Neuronal stem cell (in vitro differentiated cells): ENCODE results near the gene NOL7.

Experiments used
- DNase-seq: peaks from one replicate; pipeline ENCODE4 v3.0.0-alpha.2; 2013; ENCODE audit warnings: low spot score
- H2AFZ ChIP-seq: one replicate; pipeline ENCODE4 v1.6.1; 2013; ENCODE audit warnings: mild to moderate bottlenecking, low read length, inconsistent platforms
- H2AK5ac ChIP-seq: 2 replicates; pipeline ENCODE4 v1.6.1; 2013; ENCODE audit warnings: low read depth, mild to moderate bottlenecking, inconsistent platforms, low read length, moderate library complexity, mixed read lengths
- H2BK120ac ChIP-seq: 2 replicates; pipeline ENCODE4 v1.6.1; 2013; ENCODE audit warnings: low read depth, mild to moderate bottlenecking, inconsistent platforms, low read length, moderate library complexity, mixed read lengths
- H2BK12ac ChIP-seq: one replicate; pipeline ENCODE4 v1.6.1; 2013; ENCODE audit warnings: low read length, inconsistent platforms
- H2BK15ac ChIP-seq: 2 replicates; pipeline ENCODE4 v1.6.1; 2013; ENCODE audit warnings: mild to moderate bottlenecking, low read length, inconsistent platforms, mixed read lengths
- H2BK5ac ChIP-seq: one replicate; pipeline ENCODE4 v1.6.1; 2013; ENCODE audit warnings: inconsistent platforms, mild to moderate bottlenecking, low read length, moderate library complexity
- H3K14ac ChIP-seq: one replicate; pipeline ENCODE4 v1.6.1; 2013; ENCODE audit warnings: low read length, inconsistent platforms
- H3K18ac ChIP-seq: 2 replicates; pipeline ENCODE4 v1.6.1; 2013; ENCODE audit warnings: low read length, inconsistent platforms
- H3K23ac ChIP-seq: 2 replicates; pipeline ENCODE4 v1.6.1; 2013; ENCODE audit warnings: low read depth, mild to moderate bottlenecking, mixed read lengths, low read length, inconsistent platforms; ENCODE audit not compliant: poor library complexity
- H3K27ac ChIP-seq: replicated peaks from 3 replicates; pipeline ENCODE4 v1.5.1; 2013; ENCODE audit warnings: low read length, inconsistent platforms
- H3K27me3 ChIP-seq, 3 experiments: 2 replicates each; pipeline ENCODE4 v1.6.1; 2013; ENCODE audit warnings: low read length in 3 of 3, mild to moderate bottlenecking in 2 of 3, inconsistent platforms in 1 of 3, low read depth in 1 of 3, mixed read lengths in 1 of 3, moderate library complexity in 1 of 3; ENCODE audit not compliant: control insufficient read depth in 3 of 3, insufficient read depth in 3 of 3
- H3K36me3 ChIP-seq, 2 donors: replicated peaks in 1 of 2; 2 replicates each; pipeline ENCODE4 v1.6.1; 2013; ENCODE audit warnings: low read length in 2 of 2; ENCODE audit not compliant: control insufficient read depth in 2 of 2, insufficient read depth in 2 of 2
- H3K4ac ChIP-seq: 2 replicates; pipeline ENCODE4 v1.6.1; 2013; ENCODE audit warnings: inconsistent platforms, mild to moderate bottlenecking, low read length, moderate library complexity
- H3K4me1 ChIP-seq, 2 donors: 1 replicate in 1 of 2; 2 replicates in 1 of 2; pipeline ENCODE4 v1.6.1; 2013; ENCODE audit warnings: low read length in 2 of 2, low read depth in 1 of 2; ENCODE audit not compliant: control insufficient read depth in 2 of 2, insufficient read depth in 1 of 2
- H3K4me2 ChIP-seq: one replicate; pipeline ENCODE4 v1.6.1; 2013; ENCODE audit warnings: mild to moderate bottlenecking, low read length, inconsistent platforms; ENCODE audit not compliant: insufficient read depth, poor library complexity, severe bottlenecking
- H3K4me3 ChIP-seq, 2 donors: 2 replicates each; pipeline ENCODE4 v1.5.1; 2013; ENCODE audit warnings: low read length in 2 of 2, mild to moderate bottlenecking in 2 of 2, inconsistent platforms in 1 of 2, moderate library complexity in 1 of 2
- H3K79me1 ChIP-seq: one replicate; pipeline ENCODE4 v1.6.1; 2013; ENCODE audit warnings: low read depth, mild to moderate bottlenecking, inconsistent platforms, low read length, moderate library complexity
- H3K9ac ChIP-seq: one replicate; pipeline ENCODE4 v1.6.1; 2013; ENCODE audit warnings: mild to moderate bottlenecking, low read depth, low read length, inconsistent platforms; ENCODE audit not compliant: poor library complexity
- H3K9me3 ChIP-seq, 2 donors: replicated peaks in 1 of 2; 2 replicates each; pipeline versions ENCODE3 to v1.6.1; 2013; ENCODE audit warnings: low read length in 2 of 2, mild to moderate bottlenecking in 2 of 2, inconsistent platforms in 1 of 2, low read depth in 1 of 2, mixed read lengths in 1 of 2, moderate library complexity in 1 of 2; ENCODE audit not compliant: control insufficient read depth in 2 of 2, insufficient read depth in 1 of 2
- H4K8ac ChIP-seq: one replicate; pipeline ENCODE4 v1.6.1; 2013; ENCODE audit warnings: low read depth, mild to moderate bottlenecking, inconsistent platforms, low read length, moderate library complexity
- H4K91ac ChIP-seq: one replicate; pipeline ENCODE4 v1.6.1; 2013; ENCODE audit warnings: low read length, low read depth, mild to moderate bottlenecking, inconsistent platforms; ENCODE audit not compliant: poor library complexity
- WGBS, 2 donors: extraction: QIAGEN DNeasy Blood & Tissue Kit; methylation state at CpG; one replicate each; pipeline ENCODE4 v1.1.7; 2013; ENCODE audit warnings: missing lambda C conversion rate in 2 of 2, mixed read lengths in 1 of 2; ENCODE audit not compliant: insufficient read length in 2 of 2, insufficient replicate concordance in 1 of 2; ENCODE audit errors: extremely low coverage in 2 of 2; 5-methylcytosine and 5-hydroxymethylcytosine counted together

The NOL7 gene

DNA sequence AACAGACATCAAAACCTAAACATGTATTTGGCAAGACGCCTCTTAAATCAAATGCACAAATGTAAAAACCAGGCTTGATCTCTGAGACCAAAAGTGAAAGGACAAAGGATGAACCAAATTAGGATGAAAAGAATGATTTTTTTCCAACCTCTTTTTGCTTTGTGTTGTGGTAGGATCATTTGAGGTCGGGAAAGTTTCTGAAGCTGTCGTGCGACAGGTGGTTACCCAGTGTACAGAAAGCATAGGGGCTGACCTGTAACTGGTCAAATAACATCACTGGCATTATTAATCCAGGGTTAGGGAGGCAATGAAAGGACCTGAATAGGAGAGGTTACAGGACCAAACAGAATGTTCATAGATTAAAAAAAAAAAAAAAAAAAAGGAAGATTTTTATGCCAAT lies 18.1 kb upstream of the NOL7 start:
- no peak overlapping the region for H2BK5ac ChIP-seq
- H3K27ac ChIP-seq, result no peak overlapping the region
- no peak overlapping the region for H2BK15ac ChIP-seq
- H3K4me3 ChIP-seq, result no peak overlapping the region
- no peak overlapping the region for H3K9ac ChIP-seq
- H3K79me1 ChIP-seq, result no peaks in the 10 kb centered on the region
- H2BK120ac ChIP-seq, result no peak overlapping the region
- no peak overlapping the region for H3K23ac ChIP-seq
- no peaks in the 10 kb centered on the region for H3K27me3 ChIP-seq
- H3K4me2 ChIP-seq, result no peak overlapping the region
- no peak for DNase-seq
- no peak overlapping the region for H2AFZ ChIP-seq
- H2BK12ac ChIP-seq, result no peak overlapping the region
- H3K14ac ChIP-seq, result no peak overlapping the region
- H3K9me3 ChIP-seq, result peaks cover 0 to 2% of the 10 kb centered on the region in 2 donors
- H3K18ac ChIP-seq, result no peak overlapping the region
- H3K4ac ChIP-seq, result no peak overlapping the region
- peaks cover 9 to 80% of the 10 kb centered on the region in 2 donors for H3K36me3 ChIP-seq
- H4K91ac ChIP-seq, result no peak overlapping the region
- WGBS, 2 donors, result no CpG with 5 or more reads among the region's 4 CpGs
- no peak overlapping the region for H2AK5ac ChIP-seq
- no peaks in the 10 kb centered on the region for H3K4me1 ChIP-seq
- no peak overlapping the region for H4K8ac ChIP-seq

DNA sequence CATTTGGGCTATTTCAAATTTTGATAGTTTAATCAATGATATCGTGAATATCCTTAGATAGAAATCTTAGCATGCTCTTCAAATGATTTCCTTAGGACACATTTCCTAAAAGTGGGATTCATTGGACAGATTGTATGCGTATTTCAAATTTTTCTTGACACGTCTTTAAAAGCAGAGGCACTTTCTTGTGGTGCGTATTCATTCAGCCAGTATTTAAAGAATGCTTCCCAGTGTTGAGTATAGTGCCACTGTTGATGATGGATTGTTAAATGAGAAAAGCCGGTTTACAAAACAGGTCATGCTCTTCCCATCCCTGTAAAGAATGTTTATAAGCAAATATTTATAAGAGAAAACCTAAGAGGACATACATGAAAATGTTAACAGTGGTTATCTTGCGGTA lies 15.1 kb upstream of the NOL7 start:
- Histone ChIP-seq H2BK5ac (no peak overlapping the region), H2BK120ac (no peak overlapping the region), H3K23ac (no peak overlapping the region), H2BK15ac (no peak overlapping the region), H4K8ac (no peak overlapping the region), H3K4me1 (no peaks in the 10 kb centered on the region), H3K4me2 (no peak overlapping the region), H4K91ac (no peak overlapping the region), H3K9me3 (peaks cover 0 to 2% of the 10 kb centered on the region in 2 donors), H3K14ac (no peak overlapping the region), H3K79me1 (no peaks in the 10 kb centered on the region), H3K27ac (no peak overlapping the region), H3K4me3 (no peak overlapping the region), H2BK12ac (no peak overlapping the region), H3K9ac (no peak overlapping the region), H3K18ac (no peak overlapping the region), H3K4ac (no peak overlapping the region), H3K27me3 (no peaks in the 10 kb centered on the region), H2AK5ac (no peak overlapping the region), H2AFZ (no peak overlapping the region), H3K36me3 (peaks cover 6 to 68% of the 10 kb centered on the region in 2 donors)
- DNase-seq, result no peak
- no CpG with 5 or more reads among the region's 6 CpGs for WGBS, 2 donors

- H2BK120ac ChIP-seq, result no peak overlapping the region
These were observed 11.0 kb upstream of the NOL7 start for GRCh38 chr6:13604135-13604534.

GRCh38 chr6:13604546-13605416 lies 10.4 kb upstream of the NOL7 start:
- no peak overlapping the region for H2AFZ ChIP-seq
- no peak overlapping the region for H3K18ac ChIP-seq
- H3K14ac ChIP-seq, result no peak overlapping the region
- H2BK120ac ChIP-seq, result no peak overlapping the region
- no peaks in the 10 kb centered on the region for H3K4me1 ChIP-seq
- no peaks in the 10 kb centered on the region for H3K79me1 ChIP-seq
- H3K27me3 ChIP-seq, result no peaks in the 10 kb centered on the region
- H3K23ac ChIP-seq, result no peak overlapping the region
- H4K8ac ChIP-seq, result no peak overlapping the region
- H2BK5ac ChIP-seq, result no peak overlapping the region
- no peak overlapping the region for H3K9ac ChIP-seq
- no peak overlapping the region for H2BK15ac ChIP-seq
- H4K91ac ChIP-seq, result no peak overlapping the region
- DNase-seq, result no peak
- no peak overlapping the region for H2AK5ac ChIP-seq
- no peak overlapping the region for H3K27ac ChIP-seq
- H3K36me3 ChIP-seq, result peaks cover 5 to 38% of the 10 kb centered on the region in 2 donors
- H3K4me3 ChIP-seq, result no peak overlapping the region
- no peak overlapping the region for H3K4me2 ChIP-seq
- no CpG with 5 or more reads among the region's 2 CpGs for WGBS, 2 donors
- H3K4ac ChIP-seq, result no peak overlapping the region
- no peak overlapping the region for H2BK12ac ChIP-seq
- peaks cover 0 to 2% of the 10 kb centered on the region in 2 donors for H3K9me3 ChIP-seq

More at GRCh38 chr6:13604135-13604534, 11.0 kb upstream of the NOL7 start:
- no peak overlapping the region for H2BK15ac ChIP-seq
- H3K4me1 ChIP-seq, result no peaks in the 10 kb centered on the region
- peaks cover 5 to 38% of the 10 kb centered on the region in 2 donors for H3K36me3 ChIP-seq
- H3K27me3 ChIP-seq, result no peaks in the 10 kb centered on the region
- no peak for DNase-seq
- no peaks in the 10 kb centered on the region for H3K79me1 ChIP-seq
- H3K14ac ChIP-seq, result no peak overlapping the region
- no peak overlapping the region for H2AFZ ChIP-seq
- H3K9ac ChIP-seq, result no peak overlapping the region
- H3K4me2 ChIP-seq, result no peak overlapping the region
- no peak overlapping the region for H4K8ac ChIP-seq
- no peak overlapping the region for H3K23ac ChIP-seq
- no peak overlapping the region for H2AK5ac ChIP-seq
- no peak overlapping the region for H3K18ac ChIP-seq
- H3K4ac ChIP-seq, result no peak overlapping the region
- H3K27ac ChIP-seq, result no peak overlapping the region
- H4K91ac ChIP-seq, result no peak overlapping the region
- no peak overlapping the region for H2BK5ac ChIP-seq
- H3K4me3 ChIP-seq, result no peak overlapping the region
- peaks cover 0 to 2% of the 10 kb centered on the region in 2 donors for H3K9me3 ChIP-seq
- WGBS, 2 donors, result no CpG with 5 or more reads among the region's 4 CpGs
- no peak overlapping the region for H2BK12ac ChIP-seq
